NOMO-1 (cell line): ENCODE results near the gene CRY1.
"Not testable (repeated sequence)": the region's sequence is repeated elsewhere in the genome, so short reads cannot be mapped to it uniquely, and the experiment has no call there.

ENCODE experiments used
- DNase-seq, 2 experiments: peaks; one replicate each; lab custom pipeline; 2025; ENCODE audit not compliant: unreplicated experiment in 2 of 2; lab: John Stamatoyannopoulos, UW

The CRY1 gene

GRCh38 chr12:107012736-107013425 lies 80.5 kb downstream of the CRY1 start:
- no peak for DNase-seq

GRCh38 chr12:107011519-107011918 lies 81.8 kb downstream of the CRY1 start:
- DNase-seq = no peak

GRCh38 chr12:107007411-107007810 lies 85.9 kb downstream of the CRY1 start:
- no peak for DNase-seq

GRCh38 chr12:107002665-107003064 lies 90.7 kb downstream of the CRY1 start:
- not testable (repeated sequence) for DNase-seq

- DNase-seq = no peak
These were observed 93.9 kb downstream of the CRY1 start for GRCh38 chr12:106999446-106999845.

- DNase-seq = no peak
These were observed 95.4 kb downstream of the CRY1 start for GRCh38 chr12:106997916-106998315.

GRCh38 chr12:106996102-106996501 lies 97.2 kb downstream of the CRY1 start:
- DNase-seq = not testable (repeated sequence)

- DNase-seq = no peak
These were observed 98.6 kb downstream of the CRY1 start for GRCh38 chr12:106994579-106995220.

- DNase-seq = no peak
These were observed 105.5 kb downstream of the CRY1 start for GRCh38 chr12:106987846-106988245.

- DNase-seq = peak; percentile 75 to 79
These were observed 106.5 kb downstream of the CRY1 start, which contains the start of gene MTERF2 for GRCh38 chr12:106986625-106987389. MTERF2 (minus strand) TSS chr12:106987146; CDS start chr12:106978714, 8,432 bp downstream.

- DNase-seq = no peak
These were observed 107.2 kb downstream of the CRY1 start for GRCh38 chr12:106986135-106986534.

- no peak for DNase-seq
These were observed 107.9 kb downstream of the CRY1 start for GRCh38 chr12:106985479-106985878.

GRCh38 chr12:106984588-106985137 lies 108.7 kb downstream of the CRY1 start:
- no peak for DNase-seq

GRCh38 chr12:106982229-106982628 lies 111.1 kb downstream of the CRY1 start:
- no peak for DNase-seq

GRCh38 chr12:106981788-106982187 lies 111.6 kb downstream of the CRY1 start:
- DNase-seq = no peak

GRCh38 chr12:106980944-106981343 lies 112.4 kb downstream of the CRY1 start:
- DNase-seq = no peak

- no peak for DNase-seq
These were observed 115.1 kb downstream of the CRY1 start for GRCh38 chr12:106978035-106978800.

- DNase-seq = no peak
These were observed 116.7 kb downstream of the CRY1 start for GRCh38 chr12:106976668-106977067.

GRCh38 chr12:106975993-106976658 lies 117.2 kb downstream of the CRY1 start:
- no peak for DNase-seq

- no peak for DNase-seq
These were observed 118.3 kb downstream of the CRY1 start for GRCh38 chr12:106975098-106975497.
